Endothelial cell (in vitro differentiated cells): ENCODE measurements around the gene TIMM50. TPM values are rescaled to one million over a fixed set of nuclear protein-coding genes. Genes with fewer than 3 reads are reported as not detected.

Experiments used
- DNase-seq: peaks from one replicate; pipeline ENCODE4 v3.0.0; 2021; ENCODE audit warnings: low spot score
- H3K27ac Mint-ChIP-seq: one replicate; pipeline ENCODE4 v1.8.0; 2021; ENCODE audit warnings: mixed read lengths, inconsistent platforms; ENCODE audit not compliant: unreplicated experiment
- H3K27me3 Mint-ChIP-seq: one replicate; pipeline ENCODE4 v1.8.0; 2021; ENCODE audit warnings: mild to moderate bottlenecking, moderate library complexity, mixed read lengths, inconsistent platforms; ENCODE audit not compliant: unreplicated experiment
- H3K36me3 Mint-ChIP-seq: one replicate; pipeline ENCODE4 v1.8.0; 2021; ENCODE audit warnings: mild to moderate bottlenecking, low read depth, mixed read lengths, inconsistent platforms; ENCODE audit not compliant: unreplicated experiment
- H3K4me1 Mint-ChIP-seq: one replicate; pipeline ENCODE4 v1.8.0; 2021; ENCODE audit warnings: mild to moderate bottlenecking, mixed read lengths, inconsistent platforms; ENCODE audit not compliant: unreplicated experiment
- H3K4me3 Mint-ChIP-seq: one replicate; pipeline ENCODE4 v1.8.0; 2021; ENCODE audit warnings: mild to moderate bottlenecking, mixed read lengths, inconsistent platforms; ENCODE audit not compliant: unreplicated experiment
- H3K9me3 Mint-ChIP-seq: one replicate; pipeline ENCODE4 v1.8.0; 2021; ENCODE audit warnings: mixed read lengths, inconsistent platforms; ENCODE audit not compliant: unreplicated experiment
- total RNA-seq: library from RNA; stranded (reverse); fragmentation: NEBNext Ultra II Directional; extraction: Animal tissue kit (Norgen Biotek cat#: 25700); gene quantifications from one replicate; pipeline ENCODE4 v1.2.1, GENCODE V29; 2021; ENCODE audit not compliant: unreplicated experiment
- TF ChIP-seq, protein P1 (sequence below): fragments of 200-600 bp; sonication (generic); IDR thresholded peaks from one replicate; pipeline ENCODE4 v1.5.0; 2021; ENCODE audit warnings: antibody characterized with exemption; ENCODE audit not compliant: unreplicated experiment

TIMM50 gene
- total RNA-seq, 1 donor from 2014 or later = 86.2 TPM

DNA sequence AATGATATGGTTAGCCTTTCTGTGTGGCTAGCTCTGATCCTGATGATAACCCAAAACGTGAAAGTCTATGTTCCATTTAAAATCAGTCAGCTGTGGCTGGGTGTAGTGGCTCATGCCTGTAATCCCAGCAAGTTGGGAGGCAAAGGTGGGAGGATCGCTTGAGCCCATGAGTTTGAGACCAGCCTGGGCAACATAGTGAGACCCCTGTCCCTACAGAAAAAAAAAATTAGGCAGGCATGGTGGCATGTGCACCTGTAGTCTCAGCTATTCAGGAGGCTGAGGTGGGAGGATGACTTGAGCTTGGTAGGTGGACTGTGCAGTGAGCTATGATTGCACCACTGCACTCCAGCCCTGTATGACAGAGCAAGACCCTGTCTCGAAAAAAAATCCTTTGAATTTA lies 53.2 kb downstream of the TIMM50 start:
- DNase-seq = no peak

GRCh38 chr19:39539165-39539517 lies 58.5 kb downstream of the TIMM50 start:
- TF ChIP-seq, protein P1, sequence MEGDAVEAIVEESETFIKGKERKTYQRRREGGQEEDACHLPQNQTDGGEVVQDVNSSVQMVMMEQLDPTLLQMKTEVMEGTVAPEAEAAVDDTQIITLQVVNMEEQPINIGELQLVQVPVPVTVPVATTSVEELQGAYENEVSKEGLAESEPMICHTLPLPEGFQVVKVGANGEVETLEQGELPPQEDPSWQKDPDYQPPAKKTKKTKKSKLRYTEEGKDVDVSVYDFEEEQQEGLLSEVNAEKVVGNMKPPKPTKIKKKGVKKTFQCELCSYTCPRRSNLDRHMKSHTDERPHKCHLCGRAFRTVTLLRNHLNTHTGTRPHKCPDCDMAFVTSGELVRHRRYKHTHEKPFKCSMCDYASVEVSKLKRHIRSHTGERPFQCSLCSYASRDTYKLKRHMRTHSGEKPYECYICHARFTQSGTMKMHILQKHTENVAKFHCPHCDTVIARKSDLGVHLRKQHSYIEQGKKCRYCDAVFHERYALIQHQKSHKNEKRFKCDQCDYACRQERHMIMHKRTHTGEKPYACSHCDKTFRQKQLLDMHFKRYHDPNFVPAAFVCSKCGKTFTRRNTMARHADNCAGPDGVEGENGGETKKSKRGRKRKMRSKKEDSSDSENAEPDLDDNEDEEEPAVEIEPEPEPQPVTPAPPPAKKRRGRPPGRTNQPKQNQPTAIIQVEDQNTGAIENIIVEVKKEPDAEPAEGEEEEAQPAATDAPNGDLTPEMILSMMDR = no peak
- peaks cover 35% of the 10 kb centered on the region for H3K4me1 Mint-ChIP-seq
- peak overlapping the region; percentile 94 for H3K27ac Mint-ChIP-seq
- no peaks in the 10 kb centered on the region for H3K9me3 Mint-ChIP-seq
- H3K36me3 Mint-ChIP-seq = peaks cover 5% of the 10 kb centered on the region
- DNase-seq = no peak
- H3K4me3 Mint-ChIP-seq = peak overlapping the region; percentile 96
- H3K27me3 Mint-ChIP-seq = peaks cover 11% of the 10 kb centered on the region

More for the DNA sequence above, 53.2 kb downstream of the TIMM50 start:
- Mint-ChIP-seq H3K4me3 (no peak overlapping the region), H3K36me3 (no peaks in the 10 kb centered on the region), H3K4me1 (peaks cover 6% of the 10 kb centered on the region), H3K27me3 (peaks cover under 1% of the 10 kb centered on the region), H3K9me3 (no peaks in the 10 kb centered on the region), H3K27ac (no peak overlapping the region)
- TF ChIP-seq, protein P1 = no peak

DNA sequence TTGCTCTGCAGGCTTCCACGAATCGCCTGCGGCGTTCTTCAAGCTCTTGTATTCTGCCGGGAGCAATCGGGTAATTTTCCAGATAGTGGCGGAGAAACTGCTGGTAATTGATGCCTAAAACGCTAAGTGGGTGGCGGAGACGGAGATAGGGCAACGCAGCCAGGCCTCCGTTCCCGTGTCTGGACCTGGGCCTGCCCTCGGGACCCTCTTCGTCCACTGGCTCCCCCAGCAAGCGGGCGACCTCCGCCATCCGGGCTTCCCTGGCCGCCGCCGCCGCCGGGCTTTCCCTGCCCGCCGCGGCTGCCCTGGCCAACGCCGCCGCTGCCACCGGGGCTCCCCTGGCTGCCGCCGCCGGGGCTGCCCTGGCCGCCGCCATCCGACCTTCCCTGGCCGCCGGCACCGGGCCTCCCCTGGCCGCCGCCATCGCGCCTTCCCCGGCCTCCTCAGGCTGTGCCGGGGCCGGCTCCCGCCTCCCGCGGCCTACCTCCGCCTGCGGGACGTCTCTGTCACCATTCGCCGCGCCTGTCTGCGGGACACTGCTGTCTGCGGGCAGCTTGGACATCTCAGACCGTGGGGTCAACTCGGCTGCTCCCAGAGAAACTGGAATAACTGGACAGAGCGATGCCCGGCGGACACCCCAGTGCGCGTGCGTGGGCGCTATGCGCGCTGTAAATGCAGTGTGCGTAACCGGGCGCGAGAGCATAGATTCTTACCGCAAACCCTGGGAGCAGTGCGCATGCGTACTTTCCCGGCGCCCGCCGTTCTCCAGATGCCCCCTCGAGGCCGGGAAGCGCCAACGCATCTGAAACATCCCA lies 59.1 kb downstream of the TIMM50 start, which contains the start of gene EID2:
Gene EID2 (minus strand): TSS at position 644 of the 815 bp plus-strand sequence. CDS start 82 bp downstream, at position 562.
- no peaks in the 10 kb centered on the region for H3K9me3 Mint-ChIP-seq
- H3K27ac Mint-ChIP-seq = peak within 1 kb of the TSS; percentile 94
- H3K27me3 Mint-ChIP-seq = peaks cover 13% of the 10 kb centered on the region
- TF ChIP-seq, protein P1 = peak; percentile 79
- H3K4me1 Mint-ChIP-seq = peaks cover 37% of the 10 kb centered on the region
- peaks cover 5% of the 10 kb centered on the region for H3K36me3 Mint-ChIP-seq
- peak; percentile 94 for DNase-seq
- H3K4me3 Mint-ChIP-seq = peak within 1 kb of the TSS; percentile 96

DNA sequence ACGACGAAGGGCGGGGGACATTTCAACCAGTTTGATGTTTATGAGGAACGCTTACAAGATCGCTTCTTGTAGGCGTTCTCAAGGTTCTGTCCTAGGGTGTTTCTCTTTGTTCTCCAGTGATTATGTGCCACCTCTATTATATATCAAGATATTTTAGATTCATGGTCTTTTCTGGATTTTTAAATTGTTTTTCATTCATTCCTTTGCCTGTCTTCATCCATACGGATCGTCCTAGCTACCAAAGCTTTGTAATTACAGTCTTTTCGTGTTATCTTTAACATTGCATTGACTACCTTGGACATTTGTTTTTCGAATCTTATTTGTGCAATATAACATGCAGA lies 59.7 kb downstream of the TIMM50 start:
- Mint-ChIP-seq H3K27ac (peak overlapping the region; percentile 92), H3K4me3 (peak overlapping the region; percentile 95), H3K9me3 (no peaks in the 10 kb centered on the region), H3K27me3 (peaks cover 15% of the 10 kb centered on the region), H3K4me1 (peaks cover 37% of the 10 kb centered on the region), H3K36me3 (peaks cover 5% of the 10 kb centered on the region)
- TF ChIP-seq, protein P1 = peak; percentile 14
- DNase-seq = no peak

Other genes with a start within 250 kb of the TIMM50 start
- not detected for gene IFNL3, start 235.8 kb upstream of the TIMM50 start, total RNA-seq
- gene IFNL4, start 232.0 kb upstream of the TIMM50 start, total RNA-seq = not detected
- not detected for gene IFNL2, start 212.4 kb upstream of the TIMM50 start, total RNA-seq
- gene IFNL1, start 184.4 kb upstream of the TIMM50 start, total RNA-seq = not detected
- gene LRFN1, start 160.0 kb upstream of the TIMM50 start, total RNA-seq = 0.33 TPM
- gene GMFG, start 144.8 kb upstream of the TIMM50 start, total RNA-seq = 36.2 TPM
- 127 TPM for gene SAMD4B, start 138.4 kb upstream of the TIMM50 start, total RNA-seq
- 31.7 TPM for gene PAF1, start 89.7 kb upstream of the TIMM50 start, total RNA-seq
- 32.4 TPM for gene MED29, start 89.5 kb upstream of the TIMM50 start, total RNA-seq
- 10.2 TPM for gene ZFP36, start 74.0 kb upstream of the TIMM50 start, total RNA-seq
- 172 TPM for gene PLEKHG2, start 68.2 kb upstream of the TIMM50 start, total RNA-seq
- 2,151 TPM for gene RPS16, start 44.9 kb upstream of the TIMM50 start, total RNA-seq
- gene SUPT5H, start 35.3 kb upstream of the TIMM50 start, total RNA-seq = 139 TPM
- gene DLL3, start 18.1 kb downstream of the TIMM50 start, total RNA-seq = 42.7 TPM
- gene SELENOV, start 34.3 kb downstream of the TIMM50 start, total RNA-seq = 2.9 TPM
- 3.2 TPM for gene EID2B, start 52.0 kb downstream of the TIMM50 start, total RNA-seq
- 19.6 TPM for gene EID2, start 59.3 kb downstream of the TIMM50 start, total RNA-seq
- not detected for gene LGALS13, start 121.7 kb downstream of the TIMM50 start, total RNA-seq
- gene LGALS16, start 175.1 kb downstream of the TIMM50 start, total RNA-seq = not detected
- not detected for gene LGALS14, start 223.6 kb downstream of the TIMM50 start, total RNA-seq